Smooth muscle cell (in vitro differentiated cells): ENCODE measurements around the gene AGRN. TPM values are rescaled to one million over a fixed set of nuclear protein-coding genes. Genes with fewer than 3 reads are reported as not detected.
"Not testable (repeated sequence)": the region's sequence is repeated elsewhere in the genome, so short reads cannot be mapped to it uniquely, and the experiment has no call there.

ENCODE experiments used
- DNase-seq: peaks from one replicate; lab custom pipeline; 2025; ENCODE audit not compliant: unreplicated experiment; lab: John Stamatoyannopoulos, UW
- H2AFZ ChIP-seq: fragments of 200-600 bp; sonication (generic); 2 replicates; pipeline ENCODE4 v1.6.0; 2016; ENCODE audit warnings: antibody characterized with exemption, low read depth, mild to moderate bottlenecking
- H3F3A ChIP-seq: fragments of 200-600 bp; sonication (generic); 2 replicates; pipeline ENCODE4 v1.6.0; 2017; ENCODE audit warnings: antibody characterized with exemption, low read depth
- H3K27ac ChIP-seq: fragments of 200-600 bp; sonication (generic); 2 replicates; pipeline ENCODE4 v1.5.1; 2016; ENCODE audit warnings: low read depth, mild to moderate bottlenecking
- H3K27me3 ChIP-seq: fragments of 200-600 bp; sonication (generic); 2 replicates; pipeline ENCODE4 v1.6.1; 2016; ENCODE audit warnings: low read depth, mild to moderate bottlenecking
- H3K36me3 ChIP-seq: fragments of 200-600 bp; sonication (generic); 2 replicates; pipeline ENCODE4 v1.5.1; 2016; ENCODE audit warnings: low read depth
- H3K4me1 ChIP-seq: fragments of 200-600 bp; sonication (generic); 2 replicates; pipeline ENCODE4 v1.5.1; 2016; ENCODE audit warnings: low read depth
- H3K4me2 ChIP-seq: fragments of 200-600 bp; sonication (generic); 2 replicates; pipeline ENCODE4 v1.6.0; 2016; ENCODE audit warnings: mild to moderate bottlenecking
- H3K4me3 ChIP-seq: fragments of 200-600 bp; sonication (generic); 2 replicates; pipeline ENCODE4 v1.5.1; 2016; ENCODE audit warnings: mild to moderate bottlenecking
- H3K79me2 ChIP-seq: fragments of 200-600 bp; sonication (generic); 2 replicates; pipeline ENCODE4 v1.6.0; 2016; ENCODE audit warnings: low read depth, mild to moderate bottlenecking
- H3K9ac ChIP-seq: fragments of 200-600 bp; sonication (generic); 2 replicates; pipeline ENCODE4 v1.6.0; 2016; ENCODE audit warnings: low read depth
- H3K9me3 ChIP-seq: fragments of 200-600 bp; sonication (generic); replicated peaks from 2 replicates; pipeline ENCODE4 v1.5.1; 2016; ENCODE audit warnings: low read depth
- H4K20me1 ChIP-seq: fragments of 200-600 bp; sonication (generic); 2 replicates; pipeline ENCODE4 v1.6.0; 2016; ENCODE audit warnings: low read depth
- WGBS: methylation state at CpG from one replicate; pipeline ENCODE4 v1.1.7; 2016; ENCODE audit warnings: low lambda C conversion rate; 5-methylcytosine and 5-hydroxymethylcytosine counted together
- polyA plus RNA-seq: library from polyadenylated mRNA; unstranded; fragments of >200 nt; fragmentation: Nextera tagmentation; extraction: Ambion mirVana; gene quantifications from 2 replicates; pipeline ENCODE4 v1.2.1, GENCODE V29; 2016
- total RNA-seq: library from RNA; depleted of rRNA; stranded (reverse); fragments of >200 nt; gene quantifications from 2 replicates; pipeline ENCODE4 v1.2.3, GENCODE V29; 2014
- TF ChIP-seq, protein P1 (sequence below): fragments of 200-600 bp; sonication (generic); IDR thresholded peaks from 2 replicates; pipeline ENCODE4 v1.5.1; 2017; ENCODE audit warnings: borderline replicate concordance, mild to moderate bottlenecking, antibody characterized with exemption; ENCODE audit not compliant: insufficient read depth, poor library complexity, severe bottlenecking

AGRN gene
- total and polyA plus RNA-seq, 2 experiments from 2014 or later: 17.5 to 24.7 TPM

- no peak overlapping the region for H3K27ac ChIP-seq
- no peaks in the 10 kb centered on the region for H3F3A ChIP-seq
- no peak for DNase-seq
- H3K27me3 ChIP-seq: peaks cover 15% of the 10 kb centered on the region
- WGBS: 64% methylated on average over 12 of the region's 12 CpGs
- H3K4me2 ChIP-seq: peak overlapping the region; percentile 90
- H3K4me3 ChIP-seq: peak overlapping the region; percentile 47
- H4K20me1 ChIP-seq: no peaks in the 10 kb centered on the region
- no peak overlapping the region for H2AFZ ChIP-seq
- H3K4me1 ChIP-seq: no peaks in the 10 kb centered on the region
- no peak overlapping the region for H3K9ac ChIP-seq
- H3K36me3 ChIP-seq: no peaks in the 10 kb centered on the region
- no peaks in the 10 kb centered on the region for H3K79me2 ChIP-seq
- TF ChIP-seq, protein P1, sequence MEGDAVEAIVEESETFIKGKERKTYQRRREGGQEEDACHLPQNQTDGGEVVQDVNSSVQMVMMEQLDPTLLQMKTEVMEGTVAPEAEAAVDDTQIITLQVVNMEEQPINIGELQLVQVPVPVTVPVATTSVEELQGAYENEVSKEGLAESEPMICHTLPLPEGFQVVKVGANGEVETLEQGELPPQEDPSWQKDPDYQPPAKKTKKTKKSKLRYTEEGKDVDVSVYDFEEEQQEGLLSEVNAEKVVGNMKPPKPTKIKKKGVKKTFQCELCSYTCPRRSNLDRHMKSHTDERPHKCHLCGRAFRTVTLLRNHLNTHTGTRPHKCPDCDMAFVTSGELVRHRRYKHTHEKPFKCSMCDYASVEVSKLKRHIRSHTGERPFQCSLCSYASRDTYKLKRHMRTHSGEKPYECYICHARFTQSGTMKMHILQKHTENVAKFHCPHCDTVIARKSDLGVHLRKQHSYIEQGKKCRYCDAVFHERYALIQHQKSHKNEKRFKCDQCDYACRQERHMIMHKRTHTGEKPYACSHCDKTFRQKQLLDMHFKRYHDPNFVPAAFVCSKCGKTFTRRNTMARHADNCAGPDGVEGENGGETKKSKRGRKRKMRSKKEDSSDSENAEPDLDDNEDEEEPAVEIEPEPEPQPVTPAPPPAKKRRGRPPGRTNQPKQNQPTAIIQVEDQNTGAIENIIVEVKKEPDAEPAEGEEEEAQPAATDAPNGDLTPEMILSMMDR: no peak
- no peaks in the 10 kb centered on the region for H3K9me3 ChIP-seq
Measured at GRCh38 chr1:984476-984814, 35.5 kb upstream of the AGRN start.

GRCh38 chr1:985126-985525 is 34.8 kb upstream of the AGRN start:
- H3K27me3 ChIP-seq: peaks cover 15% of the 10 kb centered on the region
- H4K20me1 ChIP-seq: no peaks in the 10 kb centered on the region
- no peaks in the 10 kb centered on the region for H3K36me3 ChIP-seq
- H3K4me1 ChIP-seq: no peaks in the 10 kb centered on the region
- 83% methylated on average over 13 of the region's 13 CpGs for WGBS
- TF ChIP-seq, protein P1: no peak
- no peak overlapping the region for H2AFZ ChIP-seq
- no peaks in the 10 kb centered on the region for H3K9me3 ChIP-seq
- H3K4me3 ChIP-seq: no peak overlapping the region
- H3K9ac ChIP-seq: no peak overlapping the region
- H3K27ac ChIP-seq: no peak overlapping the region
- H3K79me2 ChIP-seq: no peaks in the 10 kb centered on the region
- no peak overlapping the region for H3K4me2 ChIP-seq
- H3F3A ChIP-seq: no peaks in the 10 kb centered on the region
- no peak for DNase-seq

GRCh38 chr1:988061-988460 is 31.9 kb upstream of the AGRN start:
- H3K9ac ChIP-seq, H3K36me3 ChIP-seq, H3F3A ChIP-seq, H3K4me1 ChIP-seq, H3K4me2 ChIP-seq, DNase-seq, H3K27ac ChIP-seq, H3K79me2 ChIP-seq, H2AFZ ChIP-seq, H3K9me3 ChIP-seq, H3K27me3 ChIP-seq, H3K4me3 ChIP-seq, H4K20me1 ChIP-seq: not testable (repeated sequence)
- 82% methylated on average over 5 of the region's 5 CpGs for WGBS

- WGBS: 90% methylated on average over 6 of the region's 6 CpGs
- H3K9ac ChIP-seq: not testable (repeated sequence)
Measured at GRCh38 chr1:991275-991674, 28.6 kb upstream of the AGRN start.

DNA sequence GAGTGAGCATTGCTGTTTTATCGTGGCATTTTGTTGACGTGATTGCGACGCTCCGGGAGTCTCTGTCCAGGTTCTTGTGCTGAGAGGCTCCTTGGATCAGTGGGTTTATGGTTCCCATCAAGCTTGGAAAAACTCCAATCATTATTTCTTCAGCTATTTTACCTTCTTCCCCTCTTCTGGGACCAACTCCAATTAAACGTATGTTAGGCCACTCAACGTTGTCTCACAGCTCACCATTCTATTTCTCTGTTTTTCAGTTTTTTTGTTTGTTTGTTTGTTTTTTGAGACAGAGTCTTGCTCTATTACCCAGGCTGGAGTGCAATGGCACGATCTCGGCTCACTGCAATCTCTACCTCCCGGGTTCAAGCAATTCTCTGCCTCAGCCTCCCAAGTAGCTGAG is 28.0 kb upstream of the AGRN start:
- Histone ChIP-seq H2AFZ (no peak overlapping the region), H3K4me1 (no peaks in the 10 kb centered on the region), H3K4me2 (no peak overlapping the region), H3K27ac (no peak overlapping the region), H3K9ac (no peak overlapping the region), H3F3A (no peaks in the 10 kb centered on the region), H3K9me3 (no peaks in the 10 kb centered on the region), H4K20me1 (peaks cover 2% of the 10 kb centered on the region), H3K27me3 (no peaks in the 10 kb centered on the region), H3K79me2 (no peaks in the 10 kb centered on the region), H3K4me3 (no peak overlapping the region), H3K36me3 (no peaks in the 10 kb centered on the region)
- WGBS: 96% methylated on average over 10 of the region's 10 CpGs
- no peak for DNase-seq
- TF ChIP-seq, protein P1: no peak

More at GRCh38 chr1:991275-991674, 28.6 kb upstream of the AGRN start:
- not testable (repeated sequence) for H3K4me2 ChIP-seq, H2AFZ ChIP-seq, H3K4me1 ChIP-seq, H3F3A ChIP-seq, H3K4me3 ChIP-seq, H3K27ac ChIP-seq, H4K20me1 ChIP-seq, H3K27me3 ChIP-seq, H3K9me3 ChIP-seq, H3K36me3 ChIP-seq, H3K79me2 ChIP-seq, DNase-seq
